Stimulated activated CD8-positive, alpha-beta memory T cell treated with anti-CD3 and anti-CD28 coated beads, Interleukin-15, amount 100 ng/mL, for 4 hours (primary cell): Measurements from ENCODE around the gene FKBP5.
"Not testable (repeated sequence)": the region's sequence is repeated elsewhere in the genome, so short reads cannot be mapped to it uniquely, and the experiment has no call there.

Experiments
- DNase-seq, 2 donors: peaks; one replicate each; pipeline ENCODE4 v3.0.0-alpha.2; 2020; ENCODE audit warnings: low read depth in 2 of 2

FKBP5 gene

GRCh38 chr6:35611240-35611639 lies 77.5 kb downstream of the FKBP5 start:
- no peak for DNase-seq

DNA sequence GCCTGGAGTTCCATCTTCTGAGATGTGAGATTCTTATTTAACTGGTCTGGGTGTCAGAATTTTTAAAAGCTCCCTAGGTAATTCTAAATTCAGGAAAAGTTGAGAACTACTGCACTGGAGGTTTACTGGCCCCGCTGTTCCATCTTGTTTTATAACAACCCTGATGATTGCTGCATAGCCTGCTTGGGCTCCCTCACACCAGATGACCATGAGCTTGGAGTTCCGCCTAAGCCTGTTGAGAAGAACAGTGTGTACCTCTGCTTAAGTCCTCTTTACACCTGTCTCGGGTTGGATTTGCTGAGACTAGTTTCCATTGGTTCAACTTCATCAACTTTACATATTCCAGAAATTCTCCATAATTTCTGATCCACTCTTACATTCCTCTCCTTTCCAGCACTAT lies 77.9 kb downstream of the FKBP5 start:
- no peak for DNase-seq

GRCh38 chr6:35609588-35609987 lies 79.1 kb downstream of the FKBP5 start:
- no peak for DNase-seq

GRCh38 chr6:35607517-35608233 lies 81.0 kb downstream of the FKBP5 start:
- DNase-seq: no peak

DNA sequence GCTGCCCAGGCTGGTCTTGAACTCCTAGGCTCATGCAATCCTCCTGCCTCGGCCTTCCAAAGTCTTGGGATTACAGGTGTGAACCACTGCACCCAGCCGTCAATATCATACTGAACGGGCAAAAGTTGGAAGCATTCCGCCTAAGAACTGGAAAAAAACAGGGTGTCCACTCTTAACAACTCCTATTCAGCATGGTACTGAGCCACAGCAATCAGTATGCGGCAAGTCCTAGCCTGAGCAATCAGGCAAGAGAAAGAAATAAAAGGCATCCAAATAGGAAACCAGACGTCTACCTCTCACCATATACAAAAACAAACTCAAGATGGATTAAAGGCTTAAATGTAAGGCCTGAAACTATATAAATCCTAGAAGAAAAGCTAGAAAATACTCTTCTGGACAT lies 83.1 kb downstream of the FKBP5 start:
- no peak for DNase-seq

DNA sequence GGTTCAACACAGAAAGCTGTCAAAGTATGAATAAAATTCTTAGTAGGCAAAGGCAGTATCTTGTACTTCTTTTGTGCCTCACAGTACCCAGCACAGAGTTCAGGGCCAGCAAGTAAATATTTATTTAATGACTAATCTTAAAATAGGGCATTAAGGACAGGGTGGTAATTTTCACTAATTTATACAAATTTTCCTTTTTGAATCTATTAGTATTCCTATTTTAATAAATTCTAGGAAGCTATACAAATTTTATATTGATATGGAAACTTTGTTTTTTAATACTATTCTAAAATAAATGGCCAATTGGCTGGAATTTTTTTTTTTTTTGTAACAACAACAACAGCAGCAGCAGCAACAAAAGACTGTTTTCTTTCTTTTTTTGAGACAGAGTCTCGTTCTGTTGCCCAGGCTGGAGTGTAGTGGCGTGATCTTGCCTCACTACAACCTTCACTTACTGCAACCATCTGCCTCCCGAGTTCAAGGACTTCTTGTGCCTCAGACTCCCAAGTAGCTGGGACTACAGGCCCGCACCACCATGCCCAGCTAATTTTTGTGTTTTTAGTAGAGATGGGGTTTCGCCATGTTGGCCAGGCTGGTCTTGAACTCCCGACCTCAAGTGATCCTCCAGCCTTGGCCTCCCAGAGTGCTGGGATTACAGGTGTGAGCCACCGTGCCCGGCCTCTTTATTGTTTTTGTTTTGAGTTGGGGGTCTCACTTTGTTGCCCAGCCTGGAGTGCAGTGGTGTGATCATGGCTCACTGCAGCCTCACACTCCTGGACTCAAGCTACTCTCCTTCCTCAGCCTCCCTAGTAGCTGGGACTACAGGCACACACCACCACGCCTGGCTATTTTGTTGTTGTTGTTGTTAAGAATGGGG lies 85.2 kb downstream of the FKBP5 start:
- DNase-seq: no peak

GRCh38 chr6:35602133-35602946 lies 86.4 kb downstream of the FKBP5 start:
- no peak for DNase-seq

- peak; percentile 21 to 45 for DNase-seq
These were observed 87.2 kb downstream of the FKBP5 start for GRCh38 chr6:35601331-35602132.

DNA sequence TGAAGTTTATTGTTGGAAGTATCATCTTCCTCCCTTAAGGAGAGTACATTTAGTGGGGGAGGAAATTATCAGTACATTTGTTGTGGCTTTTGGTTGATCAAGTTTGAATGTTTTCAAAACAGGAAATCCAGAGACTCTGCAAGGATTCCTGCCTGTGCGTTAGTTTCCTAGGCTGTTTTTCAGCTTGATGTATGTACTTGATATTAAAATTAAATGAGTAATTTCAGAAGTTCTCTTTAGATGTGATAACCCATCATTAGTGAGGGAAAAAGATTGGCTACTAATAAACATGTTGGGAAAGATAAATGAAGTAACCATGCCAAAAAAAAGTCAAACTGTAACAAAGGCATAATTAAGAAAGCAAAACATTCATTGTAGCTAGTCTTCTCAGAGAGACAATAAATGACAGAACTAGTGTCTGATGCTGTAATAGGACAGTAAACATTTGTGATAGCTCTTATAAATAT lies 88.0 kb downstream of the FKBP5 start:
- no peak for DNase-seq

DNA sequence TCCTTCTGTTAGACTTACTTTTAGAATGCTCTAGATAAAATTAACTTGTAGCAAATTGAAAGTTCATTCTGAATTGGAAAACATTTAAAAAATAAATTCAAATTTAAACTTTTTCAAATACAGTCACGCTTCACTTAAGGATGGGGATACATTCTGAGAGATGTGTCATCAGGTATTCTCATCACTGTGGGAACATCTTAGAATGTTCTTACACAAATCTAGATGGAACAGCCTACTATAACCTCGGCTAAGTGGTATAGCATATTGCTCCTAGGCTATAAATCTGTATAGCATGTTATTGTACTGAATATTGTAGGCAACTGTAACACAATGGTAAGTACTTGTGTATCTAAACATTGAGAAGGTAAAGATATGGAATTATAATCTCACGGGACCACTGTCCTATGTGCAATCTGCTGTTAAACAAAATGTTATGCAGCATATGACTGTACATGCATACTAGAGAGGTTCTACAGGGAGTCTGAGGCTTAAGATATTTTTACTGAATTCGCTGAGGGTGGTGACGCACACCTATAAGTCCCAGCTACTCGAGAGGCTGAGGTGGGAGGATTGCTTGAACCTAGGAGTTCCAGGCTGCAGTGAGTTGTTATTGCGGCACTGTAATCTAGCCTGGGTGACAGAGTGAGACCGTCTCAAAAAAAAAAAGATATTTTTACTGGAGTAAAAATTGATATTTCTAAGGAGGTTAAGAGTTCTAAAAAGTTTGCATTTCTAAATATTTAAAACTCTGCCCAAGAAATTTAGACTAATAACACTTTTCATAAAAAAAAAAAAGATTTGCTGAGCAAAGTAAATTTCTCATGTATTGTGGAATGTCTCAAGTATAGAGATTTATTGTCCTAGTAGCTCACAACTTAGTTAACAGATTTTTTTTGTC lies 88.7 kb downstream of the FKBP5 start:
- DNase-seq: no peak

DNA sequence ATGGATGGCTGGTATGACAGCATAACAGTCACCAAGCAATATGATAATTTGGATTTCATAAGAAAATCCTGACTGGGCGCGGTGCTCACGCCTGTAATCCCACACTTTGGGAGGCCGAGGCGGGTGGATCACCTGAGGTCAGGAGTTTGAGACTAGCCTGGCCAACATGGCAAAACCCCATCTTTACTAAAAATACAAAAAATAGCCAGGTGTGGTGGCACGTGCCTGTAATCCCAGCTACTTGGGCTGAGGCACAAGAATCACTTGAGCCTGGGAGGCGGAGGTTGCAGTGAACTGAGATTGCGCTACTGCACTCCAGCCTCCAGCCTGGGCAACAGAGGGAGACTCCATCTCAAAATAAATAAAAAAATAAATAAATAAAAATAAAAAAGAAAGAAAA lies 90.1 kb downstream of the FKBP5 start:
- DNase-seq: not testable (repeated sequence)

DNA sequence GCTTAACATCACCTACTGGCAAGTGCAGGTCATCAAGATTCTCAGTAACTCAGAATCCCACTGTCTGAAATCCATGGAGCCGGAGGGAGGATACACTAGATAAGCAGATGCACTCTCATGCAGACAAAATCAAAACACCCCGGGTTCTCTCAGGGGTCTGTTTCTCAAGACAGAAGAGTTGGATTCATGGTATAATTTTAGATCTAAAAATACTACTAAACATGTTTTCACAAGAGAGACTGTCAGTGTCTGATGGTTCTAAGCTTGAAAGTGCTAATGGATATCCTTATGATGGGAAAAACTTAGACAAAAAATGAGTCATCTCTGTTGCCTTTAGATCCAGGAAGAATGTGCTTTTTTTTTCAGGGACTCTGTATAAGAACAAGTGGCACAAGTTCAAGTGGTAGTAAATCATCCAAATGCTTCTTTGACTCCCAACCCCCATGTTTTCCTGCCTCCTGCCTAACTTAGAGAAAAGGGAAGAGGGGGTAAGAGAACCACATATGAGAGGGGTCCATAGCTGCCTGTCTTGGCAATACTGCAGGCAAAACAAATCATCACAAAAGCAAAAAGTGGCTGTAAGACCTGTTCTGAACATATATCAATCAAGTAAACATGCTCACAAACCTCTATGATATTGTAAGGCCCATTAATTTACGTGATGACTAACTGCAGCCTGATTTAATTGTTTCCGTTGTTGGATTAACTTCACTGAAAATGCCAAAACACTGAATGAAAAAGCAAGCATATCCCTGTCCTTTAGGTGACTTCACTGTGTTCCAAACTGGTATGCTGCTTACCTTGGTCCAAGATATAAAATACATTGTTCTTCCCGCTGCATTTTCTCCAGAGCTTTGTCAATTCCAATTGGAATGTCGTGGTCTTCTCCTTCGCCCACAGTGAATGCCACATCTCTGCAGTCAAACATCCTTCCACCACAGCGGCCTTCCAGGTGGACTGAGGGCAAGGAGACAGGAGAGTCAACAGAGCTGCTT lies 92.0 kb downstream of the FKBP5 start:
- no peak for DNase-seq

DNA sequence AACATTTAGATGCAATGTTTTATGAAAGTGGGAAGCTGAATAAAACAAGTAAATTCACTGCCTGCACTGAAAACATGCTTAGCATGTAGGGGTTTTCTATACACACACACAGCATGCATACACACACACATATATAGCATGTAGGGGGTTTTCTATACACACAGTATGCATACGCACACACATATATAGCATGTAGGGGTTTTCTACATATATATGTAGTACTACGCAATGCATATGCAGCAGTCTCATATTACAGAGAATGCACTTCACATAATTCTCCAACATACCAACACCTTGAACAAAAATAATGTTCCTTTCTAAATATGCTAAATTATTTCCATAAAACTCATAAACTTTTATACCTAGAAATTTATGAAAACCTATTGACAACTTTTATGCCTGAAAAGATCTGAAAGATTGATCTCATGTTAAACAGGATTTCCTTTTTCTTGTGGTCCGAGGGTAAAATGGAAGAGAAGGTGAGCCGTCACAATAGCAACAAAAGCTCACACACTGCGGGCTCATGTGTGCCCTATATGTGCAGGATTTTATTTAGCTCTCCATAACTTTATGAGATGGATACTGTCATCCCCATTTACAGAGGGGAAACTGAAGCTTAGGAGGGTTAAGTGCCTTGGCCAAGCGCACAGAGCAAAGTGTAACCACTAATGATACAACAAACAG lies 94.1 kb downstream of the FKBP5 start:
- no peak for DNase-seq

DNA sequence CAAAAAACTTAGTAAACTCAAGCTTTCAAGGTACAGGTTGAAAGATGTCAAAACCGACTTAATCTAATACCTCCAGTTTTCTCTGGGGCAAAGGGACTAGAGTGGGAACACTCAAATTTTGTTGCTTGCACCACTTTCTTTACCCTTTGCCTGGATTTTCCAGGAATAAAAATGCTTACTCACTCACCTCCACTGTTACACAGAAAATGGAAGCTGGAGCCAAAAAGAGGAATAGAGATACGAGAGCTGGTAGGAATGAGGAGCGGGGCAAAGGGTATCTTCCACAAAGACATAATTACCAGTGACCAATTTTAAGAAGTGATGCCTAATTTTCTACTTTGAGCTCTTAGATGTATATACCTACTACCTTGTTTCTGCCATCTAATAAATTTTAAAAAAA lies 96.5 kb downstream of the FKBP5 start:
- no peak for DNase-seq

GRCh38 chr6:35590622-35591066 lies 98.1 kb downstream of the FKBP5 start:
- DNase-seq: no peak

DNA sequence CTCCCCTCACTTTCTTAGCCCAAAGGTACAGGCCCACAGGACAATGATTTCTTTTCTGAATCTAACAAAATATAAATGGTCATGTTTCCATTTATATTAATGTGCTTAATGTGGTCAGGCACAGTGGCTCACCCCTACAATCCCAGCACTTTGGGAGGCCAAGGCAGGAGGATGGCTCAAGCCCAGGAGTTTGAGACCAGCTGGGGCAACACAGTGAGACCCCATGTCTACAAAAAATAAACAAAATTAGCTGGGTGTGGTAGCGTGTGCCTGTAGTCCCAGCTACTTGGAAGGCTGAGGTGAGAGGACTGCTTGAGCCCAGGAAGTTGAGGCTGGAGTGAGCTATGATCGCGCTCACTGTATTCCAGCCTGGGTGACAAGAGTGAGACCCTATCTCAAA lies 98.8 kb downstream of the FKBP5 start:
- DNase-seq: no peak

DNA sequence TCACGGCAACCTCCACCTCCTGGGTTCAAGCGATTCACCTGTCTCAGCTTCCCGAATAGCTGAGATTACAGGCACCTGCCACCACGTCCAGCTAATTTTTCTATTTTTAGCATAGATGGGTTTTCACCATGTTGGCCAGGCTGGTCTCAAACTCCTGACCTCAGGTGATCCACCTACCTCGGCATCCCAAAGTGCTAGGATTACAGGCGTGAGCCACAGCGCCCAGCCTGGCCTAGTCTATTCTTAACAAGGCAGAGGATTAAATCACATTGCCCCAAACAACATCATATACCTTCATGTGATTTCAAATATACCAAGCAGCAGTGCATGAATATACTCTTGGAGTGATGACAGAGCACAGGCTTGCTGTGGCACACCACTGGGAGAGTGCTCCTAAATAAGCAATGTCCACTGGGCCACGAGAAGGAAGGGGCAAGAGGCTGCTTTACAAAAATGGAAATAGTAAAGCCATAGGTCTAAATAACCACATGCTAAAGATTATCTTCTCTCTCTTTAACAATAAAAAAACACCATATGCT lies 99.4 kb downstream of the FKBP5 start:
- no peak for DNase-seq

DNA sequence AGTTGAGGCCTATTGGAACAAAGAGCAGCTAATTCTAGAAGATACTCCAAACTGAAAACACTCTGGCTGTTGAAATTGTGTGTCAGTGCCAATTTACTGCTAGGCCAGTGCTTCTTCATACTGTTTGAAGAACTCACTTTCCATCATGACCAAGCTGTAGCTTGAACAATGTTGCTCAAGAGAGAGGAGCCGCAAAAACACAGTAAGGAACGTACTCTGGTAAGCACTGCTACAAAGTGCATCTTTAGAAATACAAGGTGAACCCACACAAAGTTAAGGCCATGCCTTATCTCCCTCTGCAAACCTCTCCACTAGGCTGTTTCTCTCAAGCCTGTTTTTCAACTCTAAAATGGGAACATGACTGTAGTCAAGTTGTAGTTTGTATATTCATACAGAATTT lies 101.5 kb downstream of the FKBP5 start:
- no peak for DNase-seq
